HG03280 (cell line): ENCODE results near the gene IFNK.

Experiments
- ATAC-seq: cut with Tn5 transposase; IDR thresholded peaks from one replicate; pipeline ENCODE4 v1.9.1; 2021; ENCODE audit warnings: mild to moderate bottlenecking, moderate library complexity; ENCODE audit not compliant: unreplicated experiment

The IFNK gene

DNA sequence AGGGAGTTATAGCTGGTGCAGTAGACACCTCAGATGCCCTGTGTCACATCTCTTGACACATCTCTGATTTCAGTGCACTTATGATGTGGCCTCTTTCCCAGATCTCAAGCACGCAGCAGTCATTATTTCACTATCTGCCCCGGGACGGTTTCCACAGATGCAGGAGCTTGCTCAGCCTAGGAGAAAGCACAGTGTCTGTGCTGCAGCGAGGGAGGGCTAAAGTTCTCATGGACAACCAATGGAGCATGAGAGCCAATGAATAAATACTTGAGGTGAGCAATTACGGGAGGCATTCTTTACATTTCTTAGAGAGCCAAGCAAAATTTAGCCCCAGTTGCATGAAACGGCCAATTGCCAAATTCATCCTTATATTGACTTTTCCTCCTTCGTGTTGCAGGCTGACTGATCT lies 12.9 kb downstream of the IFNK start:
- ATAC-seq = no peak

DNA sequence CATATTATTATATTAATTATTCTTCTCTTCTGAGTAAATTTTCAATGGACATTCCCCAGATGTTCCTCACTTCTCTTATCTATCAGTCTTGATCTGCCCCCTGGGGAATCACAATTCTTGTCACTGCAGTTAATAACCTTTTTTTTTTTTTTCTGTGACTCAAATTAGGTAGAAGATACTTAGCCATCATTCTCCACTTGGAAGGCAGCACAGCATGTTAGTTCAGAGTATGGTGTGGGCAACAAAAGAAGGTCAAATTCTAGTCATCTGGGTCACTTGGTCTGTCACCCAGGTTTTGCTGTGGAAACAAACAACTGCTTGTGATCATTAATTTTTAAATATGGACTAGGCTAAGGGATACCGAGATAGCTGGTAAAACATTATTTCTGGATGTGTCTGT lies 13.7 kb downstream of the IFNK start:
- no peak for ATAC-seq

DNA sequence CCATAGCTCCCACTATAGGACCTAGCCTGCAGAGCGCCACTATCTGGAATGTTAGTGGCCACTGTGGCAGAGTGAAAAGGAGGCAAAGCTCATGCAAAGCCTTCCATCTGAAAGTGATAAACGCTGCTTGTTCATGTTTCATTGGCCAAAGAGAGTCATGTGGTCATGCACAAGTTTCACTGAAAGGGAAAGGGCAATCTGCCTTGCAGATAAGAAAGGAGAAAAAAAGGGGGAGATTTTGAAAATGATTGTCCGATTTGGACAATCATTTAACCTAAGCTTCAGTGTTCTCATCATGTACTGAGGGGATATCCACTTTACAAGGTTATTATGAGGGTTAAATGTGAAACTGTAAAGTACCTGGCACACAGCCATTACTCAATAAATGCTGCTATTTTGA lies 14.6 kb downstream of the IFNK start:
- no peak for ATAC-seq

DNA sequence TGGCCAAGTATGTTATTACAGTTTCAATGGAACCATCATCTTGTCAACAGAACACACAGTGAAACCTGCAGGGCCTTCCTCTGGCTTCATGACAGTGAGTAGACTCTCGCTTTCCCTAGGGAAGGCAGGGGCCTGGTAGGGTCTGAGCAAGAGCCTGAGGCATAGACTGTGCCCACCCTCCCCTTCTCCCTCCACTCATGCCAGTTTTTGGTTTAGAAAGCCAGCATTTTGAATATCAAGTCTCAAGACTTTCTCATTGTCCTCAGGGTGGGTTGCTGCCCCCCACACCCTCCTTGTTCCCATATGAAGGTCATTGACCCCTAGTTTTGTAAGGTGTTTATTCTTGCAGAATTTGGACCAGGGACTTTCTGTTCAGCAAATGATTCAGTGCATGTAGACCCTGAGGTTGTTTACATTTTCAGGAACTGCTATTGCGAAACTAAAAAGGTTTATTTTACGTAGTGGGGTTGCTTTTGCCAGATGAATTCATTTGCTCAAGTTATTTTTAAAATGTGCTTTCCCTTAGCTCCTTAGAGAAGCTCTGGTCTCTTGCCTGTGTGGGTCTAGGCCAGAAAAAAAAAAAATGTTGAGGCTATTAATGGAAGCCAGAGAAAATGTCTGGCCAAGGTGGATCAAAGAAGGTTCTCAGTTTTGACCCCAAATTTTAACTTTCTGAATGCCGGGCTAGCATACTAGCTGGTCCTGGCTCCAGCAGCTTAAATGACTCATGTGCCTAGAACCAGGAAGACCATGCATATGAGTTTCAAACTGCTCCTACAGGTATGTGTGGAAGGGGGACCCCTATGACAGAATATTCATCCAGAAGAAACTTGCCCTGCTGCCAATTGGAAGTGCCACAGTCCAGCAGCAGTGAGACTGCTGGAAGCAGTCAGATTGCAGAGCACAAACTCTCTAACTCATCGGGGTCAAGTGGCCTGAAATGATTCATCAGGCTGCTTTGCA lies 15.7 kb downstream of the IFNK start:
- ATAC-seq = no peak

DNA sequence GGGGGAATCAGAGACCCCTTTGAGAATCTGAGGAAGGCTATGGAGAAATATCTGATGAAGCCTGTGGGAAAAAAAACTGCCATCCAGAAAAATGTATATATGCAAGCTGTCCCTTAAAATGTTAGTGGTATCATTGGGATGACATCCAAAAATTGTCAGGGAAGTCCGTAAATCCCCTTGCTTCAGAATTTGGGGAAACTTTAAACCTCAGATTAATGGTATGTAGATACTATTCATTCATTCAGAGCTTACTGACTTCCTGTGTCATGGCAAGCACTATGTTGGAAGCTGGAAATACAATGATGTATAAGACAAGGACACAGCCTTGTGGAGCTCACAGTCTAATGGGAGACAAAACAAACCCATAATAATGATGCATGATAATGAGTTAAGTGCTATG lies 16.4 kb downstream of the IFNK start:
- no peak for ATAC-seq

DNA sequence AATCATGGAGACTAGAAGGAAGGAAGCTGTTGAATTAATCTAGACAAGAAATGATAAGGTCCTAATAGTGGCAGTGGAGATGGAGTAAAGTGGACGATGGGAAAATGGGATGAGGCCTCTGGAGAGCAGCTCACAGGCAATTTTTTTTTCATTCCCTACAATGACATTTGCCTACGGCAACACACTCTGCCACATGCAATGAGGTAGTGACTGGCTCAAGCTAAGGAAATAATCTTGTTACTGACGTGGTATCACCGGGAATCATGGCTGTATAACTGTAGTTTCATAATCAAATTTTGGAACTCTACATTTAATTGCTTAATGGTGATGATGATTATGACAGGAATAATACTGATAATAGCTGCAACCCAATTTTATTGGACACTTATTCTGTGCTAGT lies 17.6 kb downstream of the IFNK start:
- ATAC-seq = no peak

DNA sequence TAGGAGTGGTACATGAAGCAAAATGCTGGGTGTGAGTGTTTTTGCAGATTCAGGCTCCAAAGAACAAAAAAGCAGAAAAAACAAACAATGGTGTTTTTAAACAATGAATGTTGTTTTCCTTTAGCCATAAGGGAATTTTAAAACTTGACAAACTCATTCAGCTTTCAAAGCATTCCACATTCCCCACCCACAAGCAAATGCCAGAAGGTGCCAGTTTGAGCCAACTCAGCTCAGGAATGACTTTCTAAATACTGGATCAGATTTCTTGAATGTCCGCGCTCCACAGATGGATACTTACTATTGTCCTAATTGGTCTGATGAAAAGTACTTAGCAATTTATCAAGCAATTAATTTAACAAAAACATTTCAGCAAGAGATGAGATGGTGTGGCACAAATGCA lies 18.4 kb downstream of the IFNK start:
- ATAC-seq = no peak

DNA sequence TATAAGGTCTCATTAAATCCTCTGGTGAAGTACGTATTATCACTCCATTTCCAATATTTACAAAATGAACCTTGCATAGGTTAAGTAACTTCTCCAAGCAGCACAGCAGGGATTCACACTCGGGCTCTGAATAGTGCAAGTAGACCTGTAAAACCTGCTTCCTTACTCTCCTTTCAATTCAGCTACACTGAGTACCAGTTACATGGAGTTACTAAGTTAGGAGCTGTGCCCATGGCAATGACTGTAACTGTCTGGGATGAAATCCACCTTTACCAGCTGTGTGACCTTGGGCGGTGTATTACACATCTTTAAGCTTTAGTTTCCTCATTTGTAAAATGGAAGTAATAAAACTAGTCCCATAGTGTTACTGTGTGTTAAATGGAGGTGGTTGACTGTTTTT lies 21.4 kb downstream of the IFNK start:
- no peak for ATAC-seq

DNA sequence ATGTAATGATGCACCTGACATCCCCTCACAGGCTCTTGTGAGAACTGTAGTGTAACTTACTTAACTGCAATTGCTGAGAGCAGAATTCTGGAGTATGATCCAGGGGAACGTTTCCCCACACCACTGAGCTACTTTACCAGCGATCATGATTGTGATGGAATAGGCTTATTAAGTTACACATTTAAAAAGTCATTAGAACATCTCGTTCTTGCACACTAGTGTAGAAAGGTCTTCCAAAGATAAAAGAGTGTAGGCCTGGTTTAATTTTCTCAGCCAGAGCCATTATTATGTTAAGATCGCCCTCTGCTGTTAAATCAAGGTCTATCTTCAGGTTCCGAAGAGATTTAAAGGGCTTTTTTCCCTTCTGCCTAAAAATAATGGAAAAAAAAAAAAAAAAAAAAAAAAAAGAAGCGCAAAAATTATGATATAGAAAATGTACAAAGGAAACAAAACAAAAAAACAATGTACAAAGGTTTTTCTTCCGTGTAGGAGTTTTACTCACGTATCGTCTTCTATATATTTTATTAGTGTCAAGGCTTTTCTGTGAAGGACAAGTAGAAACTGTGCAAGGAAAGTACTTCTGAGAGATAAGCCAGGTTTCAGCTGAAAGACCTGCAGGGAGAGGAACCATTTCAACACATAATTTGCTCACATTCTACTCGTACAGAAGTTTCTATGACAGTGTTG lies 24.1 kb downstream of the IFNK start:
- no peak for ATAC-seq

DNA sequence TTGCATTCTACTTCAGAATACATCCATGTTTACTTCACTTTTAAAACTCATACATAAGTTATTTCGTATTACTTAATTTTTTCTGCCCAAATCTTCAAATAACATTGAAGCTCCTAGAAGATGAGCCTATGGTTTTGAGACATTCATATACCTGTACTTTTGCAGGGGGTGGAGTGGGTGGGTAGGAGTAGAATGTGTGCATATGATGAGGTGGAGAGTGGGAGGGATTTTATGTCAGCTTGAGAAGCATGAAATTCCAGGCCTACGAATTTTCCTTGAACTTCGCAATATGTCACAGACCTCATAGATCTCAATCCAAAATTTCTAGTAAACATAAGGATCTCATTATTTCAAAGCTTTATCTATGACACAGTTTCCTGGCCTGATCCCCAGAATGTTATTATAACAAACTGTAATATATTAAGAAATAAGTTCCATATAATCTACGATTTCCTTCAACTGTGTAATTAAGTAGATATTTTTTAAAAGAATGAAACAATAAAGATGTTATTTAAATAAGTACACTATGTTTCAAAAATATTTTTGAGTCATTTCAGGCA lies 25.2 kb downstream of the IFNK start:
- no peak for ATAC-seq

DNA sequence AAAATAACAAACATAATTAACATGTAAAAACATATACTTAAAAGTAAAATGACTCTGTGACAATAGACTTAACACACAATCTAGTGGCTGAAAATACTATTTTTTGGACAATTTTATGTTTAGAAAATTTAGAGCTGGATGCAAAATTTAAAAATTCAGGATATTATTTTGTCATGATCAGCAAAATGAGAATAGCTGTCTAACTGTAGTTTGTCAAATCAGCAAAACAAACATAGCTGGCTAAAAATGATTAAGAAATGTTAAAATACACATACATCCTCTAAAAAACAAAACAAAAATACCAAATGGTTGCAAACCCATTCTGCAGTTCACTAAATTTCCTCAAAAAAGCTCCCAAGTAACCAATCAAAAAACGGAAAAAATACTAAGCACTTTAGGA lies 30.6 kb downstream of the IFNK start:
- ATAC-seq = no peak

DNA sequence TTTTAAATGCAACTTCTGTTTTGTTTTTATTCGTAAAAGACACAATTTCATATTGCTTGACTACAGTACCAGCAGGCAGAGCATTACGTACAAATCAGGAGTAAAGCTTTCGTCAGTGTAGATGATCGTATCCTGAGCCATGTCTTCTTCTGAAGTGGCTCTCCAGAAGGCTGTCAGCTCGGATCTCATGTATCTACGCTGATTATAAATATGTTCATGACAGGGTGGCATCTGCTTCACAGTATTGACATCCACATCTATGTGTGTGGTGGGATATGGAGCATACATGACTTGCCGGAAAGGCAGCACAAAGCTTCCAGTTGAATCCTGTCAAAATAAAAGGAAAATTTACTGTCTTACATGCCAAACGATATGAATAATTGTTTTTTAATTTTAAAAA lies 32.4 kb downstream of the IFNK start:
- ATAC-seq = no peak

DNA sequence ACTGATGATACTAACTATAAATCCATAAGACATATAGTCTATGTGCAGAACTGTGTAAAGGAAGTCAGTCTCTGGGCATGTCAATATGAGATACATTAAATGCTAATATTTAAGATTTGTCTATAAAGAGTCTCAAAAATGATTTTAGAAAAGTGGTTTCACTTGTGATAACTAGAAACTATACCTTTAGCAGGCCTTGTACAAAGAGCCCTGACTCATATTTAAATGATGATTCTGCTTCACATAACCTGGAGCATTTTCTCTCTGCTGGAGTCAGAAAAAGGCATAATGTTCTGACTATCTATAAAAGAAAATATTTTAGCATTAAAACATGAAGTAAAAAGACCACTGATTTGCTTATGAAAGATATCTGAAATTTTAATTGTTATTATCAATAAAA lies 34.2 kb downstream of the IFNK start:
- ATAC-seq = no peak

DNA sequence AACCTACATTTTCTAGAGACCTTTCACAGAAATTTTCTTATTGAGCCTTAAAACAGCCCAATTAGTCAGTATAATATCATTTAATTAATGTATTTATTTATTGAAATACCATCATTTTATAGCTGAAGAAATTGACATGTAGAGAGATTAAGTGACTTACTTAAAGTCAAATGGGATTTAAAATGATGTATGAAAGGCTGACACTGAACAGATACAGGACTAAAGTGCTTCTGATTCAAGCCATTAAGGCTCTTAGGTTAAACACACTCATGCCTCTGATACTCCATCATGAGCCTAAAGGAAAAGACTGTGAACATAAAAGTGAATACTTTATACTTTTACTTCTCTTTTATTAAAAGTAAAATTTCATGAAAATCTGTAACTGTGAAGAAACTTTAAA lies 36.4 kb downstream of the IFNK start:
- ATAC-seq = no peak

DNA sequence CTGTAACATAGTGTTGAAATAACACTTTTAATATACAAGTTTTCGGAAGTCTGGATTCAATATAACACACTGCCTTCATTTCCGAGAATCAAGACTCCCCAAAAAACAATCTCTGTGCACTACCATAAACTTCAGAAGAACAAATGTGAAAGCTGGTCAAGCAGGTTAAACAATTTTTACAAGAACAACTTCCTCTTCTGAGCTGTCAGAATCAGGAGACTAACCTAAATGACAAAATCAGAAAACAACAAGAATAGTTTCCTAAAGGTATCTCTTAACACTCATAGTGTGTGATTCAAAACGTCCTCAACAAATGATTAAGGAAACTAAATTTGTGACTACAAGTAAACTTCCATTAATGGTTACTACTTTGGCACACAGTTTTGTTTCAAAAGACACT lies 37.6 kb downstream of the IFNK start:
- no peak for ATAC-seq

DNA sequence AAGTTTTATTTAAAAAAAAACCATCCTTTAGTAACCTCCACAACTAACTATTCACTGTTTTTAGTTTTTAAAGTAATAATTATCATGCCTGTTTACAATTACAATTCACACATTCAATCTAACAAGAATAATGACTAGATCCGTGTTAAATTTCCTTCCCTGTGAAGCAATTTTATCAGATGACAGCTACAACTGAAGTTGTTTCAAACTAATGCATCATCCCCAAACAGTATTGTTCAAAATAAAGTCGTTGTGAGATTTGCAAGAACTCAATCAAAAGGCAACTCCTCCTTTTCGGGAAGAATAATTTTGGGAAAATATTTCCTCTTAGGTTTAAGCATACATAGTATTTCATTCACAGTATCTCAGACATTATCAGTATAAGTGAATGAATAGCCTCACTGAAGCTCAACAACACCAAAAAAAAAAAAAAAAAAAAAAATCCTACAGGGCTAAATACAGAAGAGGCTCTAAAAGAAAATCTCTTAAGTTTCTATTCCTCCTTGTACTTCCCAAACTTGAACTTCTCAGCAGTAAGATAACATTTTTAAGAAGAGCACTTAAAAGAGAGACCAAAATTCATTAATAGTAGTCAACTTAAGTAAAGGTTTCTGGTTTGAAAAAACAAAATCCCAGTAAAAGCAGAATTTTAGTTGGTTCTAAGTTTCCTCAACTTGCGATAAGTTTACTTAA lies 39.8 kb downstream of the IFNK start:
- no peak for ATAC-seq

DNA sequence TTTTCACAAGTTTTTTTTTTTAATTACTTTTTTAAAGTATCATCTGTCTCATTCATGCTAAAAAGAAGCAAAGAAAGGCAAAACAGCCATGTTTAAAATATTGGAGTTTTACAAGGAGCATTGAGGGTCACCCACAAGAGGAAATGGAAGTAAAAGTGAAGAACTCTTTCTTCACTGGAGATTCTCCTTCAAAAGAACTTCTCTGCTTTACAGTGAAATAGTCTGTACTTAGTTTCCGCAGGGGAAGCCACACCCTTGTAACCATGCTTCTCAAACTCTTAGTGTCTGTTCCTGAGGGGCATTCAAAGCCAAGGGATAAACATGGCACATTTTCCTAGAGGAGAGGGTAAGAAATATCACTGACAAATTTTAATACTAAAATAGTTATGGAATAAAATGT lies 40.6 kb downstream of the IFNK start:
- ATAC-seq = no peak

DNA sequence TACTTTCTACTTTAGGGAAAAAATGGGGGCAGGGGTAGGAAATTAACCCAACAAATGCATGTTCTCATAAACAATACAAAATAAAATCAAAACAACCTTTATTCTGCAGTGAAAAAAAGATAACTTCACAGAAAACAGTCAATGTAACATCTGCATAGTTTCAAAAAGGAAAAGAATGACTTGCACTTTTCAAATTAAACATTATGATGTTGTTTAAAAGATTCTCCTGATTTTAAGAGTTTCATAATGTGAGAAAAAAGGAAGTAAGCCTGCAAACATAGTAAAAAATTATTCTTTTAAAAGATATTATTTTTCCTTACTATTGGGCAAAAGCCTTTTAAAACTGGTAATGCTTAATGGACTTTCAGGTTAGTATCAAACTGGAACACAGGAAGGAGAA lies 41.6 kb downstream of the IFNK start:
- no peak for ATAC-seq

DNA sequence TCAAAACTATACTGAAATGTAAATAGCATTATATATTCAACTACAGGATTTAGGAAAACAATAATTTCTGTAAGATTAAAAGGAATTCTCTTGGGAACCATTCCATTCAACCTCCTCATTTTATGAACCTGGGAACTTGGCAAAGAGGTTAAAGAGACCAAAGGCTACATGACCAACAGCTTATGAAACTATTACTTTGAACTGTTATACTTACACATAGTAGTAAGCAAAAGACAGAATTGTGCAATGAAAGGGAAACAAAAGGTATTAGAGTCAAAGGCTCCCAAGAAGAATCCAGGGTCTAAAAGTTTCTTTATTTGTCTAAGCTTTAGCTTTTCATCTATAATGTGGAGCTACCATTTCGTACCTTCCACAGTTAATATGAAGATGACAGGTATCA lies 42.0 kb downstream of the IFNK start:
- no peak for ATAC-seq

DNA sequence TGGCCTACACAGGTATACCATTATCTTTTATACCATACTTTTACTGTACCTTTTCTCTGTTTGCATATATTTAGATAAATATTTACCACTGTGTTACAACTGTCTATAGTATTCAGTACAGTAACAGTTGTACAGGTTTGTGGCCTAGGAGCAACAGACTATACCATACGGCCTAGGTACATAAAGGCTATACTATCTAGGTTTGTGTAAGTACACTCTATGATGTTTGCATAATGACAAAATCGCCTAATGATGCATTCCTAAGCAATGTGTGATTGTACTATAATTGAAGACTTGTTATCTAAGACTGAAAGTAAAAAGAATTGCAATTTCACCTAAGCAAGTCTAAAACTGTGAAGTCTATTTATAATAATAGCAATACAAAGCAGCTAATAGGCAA lies 45.3 kb downstream of the IFNK start:
- no peak for ATAC-seq

DNA sequence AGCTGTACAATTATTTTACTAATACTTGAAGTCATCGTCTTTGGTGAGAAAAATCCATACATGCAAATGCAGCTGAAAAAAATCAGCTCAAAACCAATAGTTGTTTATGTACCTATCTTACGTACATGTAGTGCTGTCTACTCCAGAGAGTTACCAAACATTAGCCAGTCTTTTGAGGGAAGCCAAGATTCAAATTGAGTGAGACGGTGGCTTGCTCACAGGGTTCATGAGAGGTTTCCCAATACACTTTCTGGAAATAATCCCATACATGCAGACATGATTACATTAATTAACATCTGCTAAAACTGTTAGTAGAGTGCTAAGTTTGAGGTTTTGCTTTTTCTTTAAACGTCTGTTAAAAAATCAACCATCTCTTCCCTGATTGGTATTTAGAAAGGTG lies 46.9 kb downstream of the IFNK start:
- no peak for ATAC-seq

DNA sequence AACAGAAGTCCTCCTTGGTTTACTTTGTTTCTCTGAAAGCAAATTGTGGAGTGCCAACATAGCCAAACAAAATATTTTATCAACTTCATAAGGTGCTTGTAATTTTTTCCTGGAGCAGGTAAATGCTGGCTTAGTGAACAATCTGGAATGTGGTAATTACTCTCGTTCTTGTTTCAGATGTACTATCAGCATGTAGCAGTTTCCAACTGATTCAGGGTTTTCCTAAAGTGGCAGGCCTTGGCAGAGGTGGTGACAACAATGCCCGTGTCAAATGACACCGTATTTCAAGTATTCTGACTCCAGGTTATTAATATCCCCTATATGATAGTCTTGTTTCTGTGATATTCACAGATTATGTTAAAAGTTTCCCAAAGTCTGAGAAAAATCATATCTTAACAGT lies 48.0 kb downstream of the IFNK start:
- no peak for ATAC-seq
